ENCODE measurements around the gene MEX3C.

MEX3C gene

DNA sequence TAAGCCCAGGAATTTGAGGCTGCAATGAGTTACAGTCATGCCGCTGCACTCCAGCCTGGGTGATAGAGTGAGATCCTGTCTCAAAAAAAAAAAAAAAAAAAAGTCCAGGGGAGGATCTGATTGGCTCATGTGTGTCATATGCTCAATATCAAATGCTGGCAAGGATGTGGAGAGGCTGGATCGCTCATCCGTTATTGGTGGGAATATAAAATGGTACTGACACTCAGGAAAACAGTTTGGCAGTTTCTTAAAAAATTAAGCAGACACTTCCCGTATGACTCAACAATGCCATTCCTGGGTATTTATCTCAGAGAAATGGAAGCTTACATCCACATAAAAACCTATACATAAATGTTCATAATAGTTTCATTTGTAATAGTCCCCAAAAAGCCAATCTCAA, 68.9 kb downstream of the MEX3C start:
- H3K27ac ChIP-seq = no peak overlapping the region
- TF ChIP-seq, protein P1, sequence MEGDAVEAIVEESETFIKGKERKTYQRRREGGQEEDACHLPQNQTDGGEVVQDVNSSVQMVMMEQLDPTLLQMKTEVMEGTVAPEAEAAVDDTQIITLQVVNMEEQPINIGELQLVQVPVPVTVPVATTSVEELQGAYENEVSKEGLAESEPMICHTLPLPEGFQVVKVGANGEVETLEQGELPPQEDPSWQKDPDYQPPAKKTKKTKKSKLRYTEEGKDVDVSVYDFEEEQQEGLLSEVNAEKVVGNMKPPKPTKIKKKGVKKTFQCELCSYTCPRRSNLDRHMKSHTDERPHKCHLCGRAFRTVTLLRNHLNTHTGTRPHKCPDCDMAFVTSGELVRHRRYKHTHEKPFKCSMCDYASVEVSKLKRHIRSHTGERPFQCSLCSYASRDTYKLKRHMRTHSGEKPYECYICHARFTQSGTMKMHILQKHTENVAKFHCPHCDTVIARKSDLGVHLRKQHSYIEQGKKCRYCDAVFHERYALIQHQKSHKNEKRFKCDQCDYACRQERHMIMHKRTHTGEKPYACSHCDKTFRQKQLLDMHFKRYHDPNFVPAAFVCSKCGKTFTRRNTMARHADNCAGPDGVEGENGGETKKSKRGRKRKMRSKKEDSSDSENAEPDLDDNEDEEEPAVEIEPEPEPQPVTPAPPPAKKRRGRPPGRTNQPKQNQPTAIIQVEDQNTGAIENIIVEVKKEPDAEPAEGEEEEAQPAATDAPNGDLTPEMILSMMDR (conservative IDR thresholded peaks at IDR 0.05) = no peak

DNA sequence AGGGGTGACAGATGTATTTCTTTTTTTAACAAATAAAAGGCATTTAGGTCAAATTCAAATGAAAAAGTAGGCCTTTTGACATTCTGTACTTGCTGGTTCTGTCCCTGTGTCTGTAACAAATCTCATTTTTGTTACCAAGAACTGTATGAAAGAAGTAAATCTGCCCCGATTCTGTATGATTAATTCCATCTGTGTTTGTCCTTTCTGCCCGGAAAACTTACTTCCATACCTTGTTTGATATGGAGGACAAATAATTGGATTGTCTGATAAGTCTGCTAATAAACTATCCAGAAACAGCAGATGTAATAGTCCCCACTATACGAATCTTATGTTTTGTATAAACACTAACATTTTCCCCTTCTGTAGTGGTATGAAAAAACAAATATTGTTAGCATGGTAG, 69.8 kb downstream of the MEX3C start:
- TF ChIP-seq, protein P1 (conservative IDR thresholded peaks at IDR 0.05) = no peak
- no peak overlapping the region for H3K27ac ChIP-seq

DNA sequence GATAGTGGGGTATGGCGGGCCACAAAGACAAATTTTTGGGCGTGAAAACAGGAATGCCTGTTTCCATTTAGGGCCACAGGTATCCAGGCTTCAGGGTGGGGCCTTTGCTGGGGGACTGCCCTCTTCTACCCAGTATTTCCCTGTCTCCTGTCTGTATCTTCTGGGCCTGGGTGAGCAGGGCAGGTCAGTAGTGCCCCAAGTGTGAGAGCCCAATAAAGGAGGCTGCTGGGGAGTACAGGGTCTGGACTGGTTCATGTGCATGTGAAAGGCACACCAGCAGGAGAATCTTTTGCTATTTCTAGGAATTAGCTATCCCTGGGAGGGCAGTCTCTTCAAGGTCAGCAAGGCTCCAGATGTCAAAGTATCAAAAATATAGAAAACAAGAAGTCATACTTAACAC, 71.5 kb downstream of the MEX3C start:
- TF ChIP-seq, protein P1 (conservative IDR thresholded peaks at IDR 0.05) = no peak
- no peak overlapping the region for H3K27ac ChIP-seq
